ENCODE measurements around the gene LAMC3.

GRCh38 chr9:131060900-131061630 lies 52.1 kb downstream of the LAMC3 start:
- TF ChIP-seq CTCF (IDR thresholded peaks at IDR 0.05) (no peak), EZH2phosphoT487 (IDR thresholded peaks at IDR 0.05) (no peak)

All from neural progenitor cell (in vitro differentiated cells).